H1 (cell line): ENCODE measurements around the gene DUOXA2. TPM values are rescaled to one million over a fixed set of nuclear protein-coding genes. Genes with fewer than 3 reads are reported as not detected.

Experiments used
- CTCF ChIA-PET: fragments of 300-600 bp; sonication (Branson Sonifier 250); formaldehyde crosslinking; loops from one replicate; lab custom pipeline; 2021; ENCODE audit not compliant: partially characterized antibody; lab: Charles Lee
- POLR2A ChIA-PET: fragments of 300-600 bp; sonication (Branson Sonifier 250); formaldehyde crosslinking; loops from one replicate; lab custom pipeline; 2021; ENCODE audit warnings: inconsistent platforms; ENCODE audit not compliant: partially characterized antibody; lab: Charles Lee
- DNase-seq, 2 experiments: peaks; one replicate each; pipeline versions ENCODE4 v3.0.0 to v3.0.0-alpha.2; 2010 to 2022; ENCODE audit warnings: low spot score in 2 of 2, low read depth in 1 of 2, mixed read lengths in 1 of 2
- FAIRE-seq: peaks from 2 replicates; lab custom pipeline; 2011; peaks lifted over from hg19 to GRCh38; lab: Jason Lieb, UNC
- H2AFZ ChIP-seq: 2 replicates; pipeline ENCODE4 v1.8.1; 2012; ENCODE audit warnings: low read length, inconsistent platforms
- H2AK5ac ChIP-seq: 2 replicates; pipeline ENCODE4 v1.6.1; 2013; ENCODE audit warnings: low read depth, low read length
- H2BK120ac ChIP-seq: replicated peaks from 2 replicates; pipeline ENCODE3; 2013; ENCODE audit warnings: low read depth, low read length, inconsistent platforms
- H2BK12ac ChIP-seq: 2 replicates; pipeline ENCODE4 v1.6.1; 2013; ENCODE audit warnings: low read depth, low read length
- H2BK15ac ChIP-seq: 2 replicates; pipeline ENCODE4 v1.6.1; 2013; ENCODE audit warnings: low read length
- H2BK20ac ChIP-seq: 2 replicates; pipeline ENCODE4 v1.6.1; 2013; ENCODE audit warnings: low read length
- H2BK5ac ChIP-seq: 2 replicates; pipeline ENCODE4 v1.6.1; 2013; ENCODE audit warnings: low read depth, low read length
- H3K14ac ChIP-seq: 2 replicates; pipeline ENCODE4 v1.6.1; 2013; ENCODE audit warnings: inconsistent platforms; ENCODE audit not compliant: insufficient read length
- H3K18ac ChIP-seq: 2 replicates; pipeline ENCODE4 v1.6.1; 2013; ENCODE audit warnings: low read length; ENCODE audit errors: extremely low read depth
- H3K23ac ChIP-seq: 2 replicates; pipeline ENCODE4 v1.6.1; 2013; ENCODE audit warnings: inconsistent platforms; ENCODE audit not compliant: insufficient read length
- H3K23me2 ChIP-seq: 2 replicates; pipeline ENCODE4 v1.6.1; 2013; ENCODE audit warnings: low read depth, low read length
- H3K27ac ChIP-seq: 2 replicates; pipeline ENCODE4 v1.6.1; 2011; ENCODE audit warnings: low read depth, low read length, inconsistent platforms
- H3K27me3 ChIP-seq, 4 experiments: replicated peaks in 1 of 4; 1 replicate in 1 of 4; 2 replicates in 3 of 4; pipeline versions ENCODE4 v1.6.1 to v1.8.1; 2011 to 2013; ENCODE audit warnings: low read length in 3 of 4, mild to moderate bottlenecking in 3 of 4, inconsistent platforms in 2 of 4, mixed read lengths in 2 of 4, moderate library complexity in 1 of 4; ENCODE audit not compliant: control insufficient read depth in 3 of 4, insufficient read depth in 3 of 4; ENCODE audit errors: extremely low read depth in 1 of 4
- H3K36me3 ChIP-seq, 4 experiments: 2 replicates each; pipeline versions ENCODE4 v1.6.1 to v1.8.1; 2011 to 2013; ENCODE audit warnings: mild to moderate bottlenecking in 4 of 4, low read length in 3 of 4, moderate library complexity in 2 of 4, control low read depth in 1 of 4, inconsistent platforms in 1 of 4; ENCODE audit not compliant: insufficient read depth in 4 of 4, control insufficient read depth in 2 of 4
- H3K4ac ChIP-seq: replicated peaks from 2 replicates; pipeline ENCODE3; 2013; ENCODE audit warnings: low read length, low read depth, mixed read lengths, inconsistent platforms; ENCODE audit not compliant: insufficient read length
- H3K4me1 ChIP-seq, 4 experiments: replicated peaks in 1 of 4; 1 replicate in 1 of 4; 2 replicates in 3 of 4; pipeline versions ENCODE4 v1.6.1 to v1.8.1; 2011 to 2013; ENCODE audit warnings: low read length in 3 of 4, inconsistent platforms in 2 of 4, mixed read lengths in 1 of 4; ENCODE audit not compliant: insufficient read depth in 4 of 4, control insufficient read depth in 3 of 4
- H3K4me2 ChIP-seq, 2 experiments: 2 replicates each; pipeline versions ENCODE4 v1.6.1 to v1.8.1; 2011 to 2013; ENCODE audit warnings: low read depth in 2 of 2, low read length in 2 of 2, control low read depth in 1 of 2, inconsistent platforms in 1 of 2, mild to moderate bottlenecking in 1 of 2; ENCODE audit not compliant: insufficient read depth in 1 of 2
- H3K4me3 ChIP-seq, 4 experiments: fragments of 200-600, 300-600 bp in 1 of 4; sonication (generic), shearing (Covaris generic), sonication (Bioruptor Twin) in 1 of 4; 2 replicates each; pipeline versions ENCODE4 v1.5.1 to v1.8.1; 2011 to 2016; ENCODE audit warnings: low read length in 4 of 4, low read depth in 3 of 4, control low read depth in 2 of 4, inconsistent platforms in 2 of 4, mild to moderate bottlenecking in 2 of 4, mixed read lengths in 1 of 4, moderate library complexity in 1 of 4; ENCODE audit not compliant: insufficient read depth in 2 of 4; ENCODE audit errors: extremely low read depth in 1 of 4
- H3K56ac ChIP-seq: replicated peaks from 2 replicates; pipeline ENCODE3; 2013; ENCODE audit warnings: low read depth, mild to moderate bottlenecking, mixed read lengths, low read length, inconsistent platforms; ENCODE audit not compliant: insufficient read length
- H3K79me1 ChIP-seq: 2 replicates; pipeline ENCODE4 v1.6.1; 2013; ENCODE audit warnings: low read depth, low read length, control low read depth
- H3K79me2 ChIP-seq, 2 experiments: 2 replicates each; pipeline versions ENCODE4 v1.6.1 to v1.8.1; 2012 to 2013; ENCODE audit warnings: low read length in 2 of 2, mild to moderate bottlenecking in 2 of 2, inconsistent platforms in 1 of 2; ENCODE audit not compliant: insufficient read depth in 2 of 2, control insufficient read depth in 1 of 2
- H3K9ac ChIP-seq, 4 experiments: replicated peaks in 1 of 4; 1 replicate in 1 of 4; 2 replicates in 3 of 4; pipeline versions ENCODE4 v1.6.1 to v1.8.1; 2011 to 2013; ENCODE audit warnings: low read depth in 3 of 4, low read length in 3 of 4, control low read depth in 2 of 4, mild to moderate bottlenecking in 2 of 4, moderate library complexity in 2 of 4, inconsistent platforms in 1 of 4; ENCODE audit errors: extremely low read depth in 1 of 4
- H3K9me3 ChIP-seq, 2 experiments: 2 replicates each; pipeline versions ENCODE4 v1.6.1 to v1.8.1; 2012 to 2013; ENCODE audit warnings: mild to moderate bottlenecking in 2 of 2, moderate library complexity in 2 of 2, control low read depth in 1 of 2, inconsistent platforms in 1 of 2, low read depth in 1 of 2, low read length in 1 of 2, mixed read lengths in 1 of 2; ENCODE audit not compliant: insufficient read depth in 2 of 2
- H4K20me1 ChIP-seq, 2 experiments: replicated peaks in 1 of 2; 2 replicates each; pipeline versions ENCODE3 to v1.8.1; 2011 to 2013; ENCODE audit warnings: inconsistent platforms in 2 of 2, low read length in 2 of 2, mild to moderate bottlenecking in 1 of 2; ENCODE audit not compliant: insufficient read depth in 2 of 2, control insufficient read depth in 1 of 2
- H4K5ac ChIP-seq: 2 replicates; pipeline ENCODE4 v1.6.1; 2013; ENCODE audit warnings: low read length, low read depth, mixed read lengths, inconsistent platforms; ENCODE audit not compliant: insufficient read length
- H4K8ac ChIP-seq: 2 replicates; pipeline ENCODE4 v1.8.0; 2013; ENCODE audit warnings: mild to moderate bottlenecking, moderate library complexity, low read length, inconsistent platforms; ENCODE audit not compliant: insufficient read depth; ENCODE audit errors: extremely low read depth
- H4K91ac ChIP-seq: replicated peaks from 2 replicates; pipeline ENCODE3; 2013; ENCODE audit warnings: low read length, mixed read lengths, inconsistent platforms; ENCODE audit not compliant: insufficient read length
- CHD2 ChIP-seq: IDR thresholded peaks from 2 replicates; pipeline ENCODE4 v1.6.1; 2012; ENCODE audit warnings: low read length, improper control_type of control experiment
- CREB1 ChIP-seq: IDR thresholded peaks from 2 replicates; pipeline ENCODE4 v1.6.1; 2012; ENCODE audit warnings: inconsistent platforms
- EGR1 ChIP-seq: IDR thresholded peaks from 2 replicates; pipeline ENCODE4 v1.6.1; 2011; ENCODE audit warnings: low read depth, low read length, borderline replicate concordance
- EZH2 ChIP-seq: fragments of 200-600 bp; sonication (generic); IDR thresholded peaks from 2 replicates; pipeline ENCODE4 v1.7.1; 2012; ENCODE audit warnings: low read depth, mild to moderate bottlenecking, moderate library complexity, low read length, inconsistent platforms; ENCODE audit not compliant: severe bottlenecking
- GABPA ChIP-seq: IDR thresholded peaks from 2 replicates; pipeline ENCODE4 v1.6.1; 2011; ENCODE audit warnings: mild to moderate bottlenecking, low read length, moderate library complexity, borderline replicate concordance; ENCODE audit not compliant: insufficient read depth
- HDAC2 ChIP-seq, 2 experiments: fragments of 300-600 bp in 1 of 2; sonication (generic) in 1 of 2; IDR thresholded peaks; 2 replicates each; pipeline ENCODE4 v1.6.1; 2011 to 2012; ENCODE audit warnings: low read depth in 2 of 2, low read length in 2 of 2, mild to moderate bottlenecking in 2 of 2, moderate library complexity in 2 of 2, borderline replicate concordance in 1 of 2, inconsistent platforms in 1 of 2
- KDM4A ChIP-seq: IDR thresholded peaks from one replicate; pipeline ENCODE4 v1.7.1; 2012; ENCODE audit warnings: low read depth, mild to moderate bottlenecking, moderate library complexity, low read length, inconsistent platforms; ENCODE audit not compliant: severe bottlenecking
- MAX ChIP-seq: IDR thresholded peaks from 2 replicates; pipeline ENCODE4 v1.6.1; 2012; ENCODE audit warnings: inconsistent platforms
- SUZ12 ChIP-seq: fragments of 200-600 bp; sonication (generic); IDR thresholded peaks from 2 replicates; pipeline ENCODE4 v1.6.1; 2012; ENCODE audit warnings: mild to moderate bottlenecking, inconsistent platforms, low read length, moderate library complexity, mixed read lengths
- WGBS, 2 experiments: shearing (Covaris generic) in 1 of 2; methylation state at CpG; one replicate each; pipeline versions ENCODE4 v1.1.6 to v1.1.7; 2013 to 2015; ENCODE audit warnings: low lambda C conversion rate in 2 of 2, mixed read lengths in 2 of 2, inconsistent platforms in 1 of 2, low coverage in 1 of 2, missing lambda C conversion rate in 1 of 2; ENCODE audit not compliant: insufficient replicate concordance in 2 of 2, insufficient coverage in 1 of 2, insufficient read length in 1 of 2; ENCODE audit errors: extremely low coverage in 1 of 2, missing lambda C conversion rate in 1 of 2; 5-methylcytosine and 5-hydroxymethylcytosine counted together
- polyA plus RNA-seq, 7 experiments: library from polyadenylated mRNA; depleted of rRNA in 3 of 7; stranded (reverse) in 5 of 7; unstranded in 2 of 7; fragments of >200 nt in 5 of 7; fragments of 200-250 nt in 2 of 7; gene quantifications; 1 replicate in 5 of 7; 2 replicates in 1 of 7; 4 replicates in 1 of 7; pipeline versions ENCODE4 v1.2.1 to v1.2.3, GENCODE V29; 2011 to 2013; ENCODE audit warnings: missing spikeins in 2 of 7, mixed read lengths in 2 of 7
- total RNA-seq: library from RNA; stranded (reverse); fragmentation: NEBNext Ultra II Directional; extraction: Animal tissue kit (Norgen Biotek cat#: 25700); gene quantifications from 2 replicates; pipeline ENCODE4 v1.2.1, GENCODE V29; 2021

Gene DUOXA2
- total and polyA plus RNA-seq, 2 of the 8 experiments (the other 6 are each of a cell fraction or from before 2014, with no cell fraction given): 0.05 TPM; not detected in 1

DNA sequence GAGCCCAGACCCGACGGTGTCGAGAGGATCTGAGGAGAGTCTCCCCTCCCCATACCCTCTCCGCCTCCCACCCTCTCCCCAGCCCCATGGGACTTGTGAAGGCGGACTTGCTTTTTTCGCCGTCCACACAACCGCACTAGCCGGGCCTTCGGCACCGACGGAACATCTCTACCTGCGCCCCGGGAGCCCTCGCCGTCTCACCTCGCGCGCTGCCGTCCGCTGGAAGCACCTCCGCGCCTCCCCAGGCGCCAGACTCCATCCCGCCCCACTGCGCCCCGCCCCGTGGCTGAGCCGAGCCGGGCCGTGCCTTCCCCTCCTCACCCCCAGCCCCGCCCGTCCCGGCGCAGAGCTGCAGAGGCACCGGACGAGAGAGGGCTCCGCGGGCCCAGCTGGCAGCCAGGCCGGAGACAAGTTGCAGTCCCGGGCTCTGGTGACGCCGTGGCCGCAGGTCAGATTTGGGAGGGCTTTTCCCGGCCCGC lies 15.6 kb downstream of the DUOXA2 start, which contains the start of the genes DUOX1 and DUOXA1:
Gene DUOX1 (plus strand): TSS at position 344 of the 479 bp plus-strand sequence. CDS start 1,973 bp downstream, outside the sequence.
Gene DUOXA1 (minus strand): TSS at position 229 of the 479 bp plus-strand sequence. CDS start 6,865 bp downstream, outside the sequence.
- peaks cover 73 to 95% (median 84%) of the 10 kb centered on the region in 4 experiments for H3K27me3 ChIP-seq
- no peak within 1 kb of the TSS for H3K56ac ChIP-seq
- H2BK12ac ChIP-seq: peak within 1 kb of the TSS; percentile 50; the same call in 1 of the 2 replicates
- H3K23me2 ChIP-seq: peaks cover 5% of the 10 kb centered on the region; the same call in 1 of the 2 replicates
- DNase-seq: peak in 1 of 2 experiments; percentile 79
- no peaks in the 10 kb centered on the region for H3K9me3 ChIP-seq
- no peak within 1 kb of the TSS for H4K91ac ChIP-seq
- H3K14ac ChIP-seq: no peak within 1 kb of the TSS
- H3K23ac ChIP-seq: no peak within 1 kb of the TSS
- H3K9ac ChIP-seq: no peak within 1 kb of the TSS
- peak within 1 kb of the TSS; percentile 39 to 66 (median 44) for H3K4me3 ChIP-seq
- ChIA-PET POLR2A (interaction anchor here (1.1 to 1.6 kb wide), 3 partner anchors 13 to 57 kb away, joined by 3 to 6 read pairs (median 4); no protein-coding TSS in a partner anchor), CTCF (interaction anchor here (1.0 to 7.9 kb wide), 6 partner anchors 9 to 72 kb away, joined by 3 to 45 read pairs (median 7); partner anchors contain the start of genes DUOX2 and DUOXA2)
- no peaks in the 10 kb centered on the region for H3K36me3 ChIP-seq
- peak within 1 kb of the TSS; percentile 60; the same call in 1 of the 2 replicates for H3K18ac ChIP-seq
- H3K4ac ChIP-seq: no peak within 1 kb of the TSS
- no peak within 1 kb of the TSS for H3K27ac ChIP-seq
- peak within 1 kb of the TSS; percentile 14; the same call in 1 of the 2 replicates for H2AFZ ChIP-seq
- 7% methylated on average over 16 of the region's 46 CpGs; no CpG with 5 or more reads in 1 of the 2 experiments for WGBS, 2 experiments
- H3K4me2 ChIP-seq: peak within 1 kb of the TSS; percentile 63 to 92
- H2BK20ac ChIP-seq: no peak within 1 kb of the TSS
- peaks cover 0 to 2% of the 10 kb centered on the region in 2 experiments for H4K20me1 ChIP-seq
- no peak within 1 kb of the TSS for H2BK120ac ChIP-seq
- H4K5ac ChIP-seq: no peak within 1 kb of the TSS
- no peak within 1 kb of the TSS for H2BK5ac ChIP-seq
- no peak within 1 kb of the TSS for H2BK15ac ChIP-seq
- H3K4me1 ChIP-seq: peaks cover 0 to 6% (median 3%) of the 10 kb centered on the region in 4 experiments; a peak in 4 of 7 replicates
- FAIRE-seq: no peak
- no peaks in the 10 kb centered on the region for H3K79me1 ChIP-seq
- H3K79me2 ChIP-seq: no peaks in the 10 kb centered on the region
- peak within 1 kb of the TSS; percentile 6 for H4K8ac ChIP-seq
- H2AK5ac ChIP-seq: no peak within 1 kb of the TSS
- TF ChIP-seq CREB1: no peak
- TF ChIP-seq CHD2: no peak
- no peak for TF ChIP-seq HDAC2 (IDR thresholded peaks at IDR 0.05; ENCODE audit: borderline replicate concordance in 1 of 2, low read depth in 2 of 2, low read length in 2 of 2)
- TF ChIP-seq EZH2: peak; percentile 51
- peak; percentile 53 for TF ChIP-seq SUZ12
- TF ChIP-seq EGR1: 0 out of 2 replicates have a peak, but pooled peaks have one; percentile 11
- TF ChIP-seq KDM4A: no peak
- TF ChIP-seq GABPA: no peak
- TF ChIP-seq MAX: 0 out of 2 replicates have a peak, but pooled peaks have one; percentile 4
